OCI-LY7 (cell line): Measurements from ENCODE around the gene PIP5K1A. TPM values are rescaled to one million over a fixed set of nuclear protein-coding genes. Genes with fewer than 3 reads are reported as not detected.

Experiments used
- BruUV-seq: library from RNA; stranded (reverse); fragments of 400-500 nt; replicated peaks from 2 replicates; lab custom pipeline; 2021; lab: Mats Ljungman, UMichigan
- CTCF ChIA-PET: fragments of 300-600 bp; sonication (Branson Sonifier 250); formaldehyde crosslinking; loops from one replicate; lab custom pipeline; 2022; ENCODE audit warnings: antibody characterized with exemption; ENCODE audit not compliant: unreplicated experiment; lab: Charles Lee
- POLR2A ChIA-PET: fragments of 300-600 bp; sonication (Branson Sonifier 250); formaldehyde crosslinking; loops from one replicate; lab custom pipeline; 2022; ENCODE audit warnings: antibody characterized with exemption; lab: Charles Lee
- DNase-seq: peaks from one replicate; pipeline ENCODE4 v3.0.0-alpha.2; 2015; ENCODE audit warnings: low spot score
- H2AFZ ChIP-seq: fragments of 200-600 bp; sonication (generic), shearing (Covaris generic); 2 replicates; pipeline ENCODE4 v1.6.1; 2014; ENCODE audit warnings: mild to moderate bottlenecking, antibody characterized with exemption, low read length, moderate library complexity
- H3K27ac ChIP-seq: fragments of 200-600 bp; sonication (generic); 2 replicates; pipeline ENCODE4 v1.5.1; 2014; ENCODE audit warnings: mixed run types, low read depth, mild to moderate bottlenecking, moderate library complexity, low read length, inconsistent platforms; ENCODE audit not compliant: poor library complexity, severe bottlenecking
- H3K36me3 ChIP-seq: fragments of 200-600 bp; sonication (generic); 2 replicates; pipeline ENCODE4 v1.6.1; 2014; ENCODE audit warnings: mild to moderate bottlenecking, antibody characterized with exemption, low read length, moderate library complexity, mixed read lengths; ENCODE audit not compliant: insufficient read depth
- H3K4me1 ChIP-seq: fragments of 200-600 bp; sonication (generic); 2 replicates; pipeline ENCODE4 v1.5.1; 2014; ENCODE audit warnings: mild to moderate bottlenecking, low read length; ENCODE audit not compliant: insufficient read depth, poor library complexity, severe bottlenecking
- H3K4me2 ChIP-seq: fragments of 200-600 bp; sonication (generic); 2 replicates; pipeline ENCODE4 v1.6.1; 2014; ENCODE audit warnings: mild to moderate bottlenecking, low read length
- H3K4me3 ChIP-seq: fragments of 200-600 bp; sonication (generic); 2 replicates; pipeline ENCODE4 v1.5.1; 2014; ENCODE audit warnings: mild to moderate bottlenecking, low read depth, low read length; ENCODE audit not compliant: poor library complexity, severe bottlenecking
- H3K79me2 ChIP-seq: fragments of 200-600 bp; sonication (generic); 2 replicates; pipeline ENCODE4 v1.6.1; 2016; ENCODE audit warnings: low read depth, mild to moderate bottlenecking, low read length, moderate library complexity, mixed read lengths; ENCODE audit not compliant: insufficient read depth
- H3K9me2 ChIP-seq: fragments of 200-600 bp; sonication (generic); 2 replicates; pipeline ENCODE4 v1.6.1; 2016; ENCODE audit warnings: mild to moderate bottlenecking, low read length, mixed read lengths; ENCODE audit not compliant: insufficient read depth
- H3K9me3 ChIP-seq: fragments of 200-600 bp; sonication (generic); 2 replicates; pipeline ENCODE4 v1.6.1; 2014; ENCODE audit warnings: mild to moderate bottlenecking, mixed run types, low read length, mixed read lengths
- H4K20me1 ChIP-seq: fragments of 200-600 bp; sonication (generic); 2 replicates; pipeline ENCODE4 v1.6.1; 2014; ENCODE audit warnings: mild to moderate bottlenecking, antibody characterized with exemption, low read length, moderate library complexity, mixed read lengths; ENCODE audit not compliant: insufficient read depth
- EZH2phosphoT487 ChIP-seq: fragments of 200-600 bp; sonication (generic); IDR thresholded peaks from 2 replicates; pipeline ENCODE4 v1.6.1; 2018; ENCODE audit warnings: low read depth, borderline replicate concordance, mild to moderate bottlenecking, mixed run types, antibody characterized with exemption, low read length, moderate library complexity, mixed read lengths
- intact Hi-C: fragments of 100-400 bp; cut with micrococcal nuclease; formaldehyde crosslinking; loops from one replicate; pipeline ENCODE4 v1.10.0; 2022; ENCODE audit not compliant: unreplicated experiment
- total RNA-seq, 2 experiments: library from RNA; depleted of rRNA in 1 of 2; stranded (reverse); fragments of >200 nt in 1 of 2; shearing (Covaris generic) in 1 of 2; gene quantifications; 2 replicates each; pipeline ENCODE4 v1.2.3, GENCODE V29; 2014 to 2022
- TF ChIP-seq, protein P1 (sequence below): fragments of 200-600 bp; sonication (generic); conservative IDR thresholded peaks from 2 replicates; pipeline ENCODE4 v1.5.1; 2014; ENCODE audit warnings: mild to moderate bottlenecking, antibody characterized with exemption, low read length, moderate library complexity, mixed read lengths

PIP5K1A gene
- total RNA-seq, 2 experiments from 2014 or later = 50.5 to 85.3 TPM

DNA sequence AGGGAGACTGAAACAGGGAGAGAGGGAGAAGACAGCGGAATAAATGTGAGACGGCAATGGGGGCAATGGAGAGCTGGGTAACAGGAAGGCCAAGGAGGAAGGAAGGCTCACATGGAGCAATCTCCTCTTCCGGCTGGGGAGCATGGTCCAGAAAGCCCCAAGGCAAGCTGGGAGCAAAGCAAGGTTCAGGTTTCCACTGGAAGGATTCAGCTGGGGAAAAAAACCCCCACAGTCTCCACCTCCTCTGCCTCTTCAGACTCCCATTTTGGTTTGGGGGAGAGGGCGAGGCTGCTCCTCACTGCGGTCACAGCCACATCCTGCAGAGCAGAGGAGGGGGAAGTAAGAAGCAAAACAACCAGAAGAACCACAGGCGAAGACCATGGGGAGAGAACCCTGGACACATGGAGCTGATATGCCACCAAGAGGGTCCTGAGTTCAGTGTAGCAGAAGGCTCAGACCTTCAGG is 41.3 kb upstream of the PIP5K1A start:
- peak; percentile 63 for DNase-seq
- Histone ChIP-seq H4K20me1 (no peaks in the 10 kb centered on the region), H3K4me1 (peaks cover 38% of the 10 kb centered on the region), H3K9me3 (no peaks in the 10 kb centered on the region), H2AFZ (peak overlapping the region; percentile 74), H3K79me2 (peaks cover 9% of the 10 kb centered on the region; the same call in 1 of the 2 replicates), H3K27ac (peak overlapping the region; percentile 57), H3K36me3 (peaks cover 16% of the 10 kb centered on the region; the same call in 1 of the 2 replicates), H3K4me3 (peak overlapping the region; percentile 76), H3K4me2 (peak overlapping the region; percentile 92), H3K9me2 (no peaks in the 10 kb centered on the region)
- CTCF ChIA-PET = interaction anchor here (0.6 to 2.4 kb wide), 7 partner anchors 9 to 618 kb away, joined by 3 to 35 read pairs (median 5); no protein-coding TSS in a partner anchor
- POLR2A ChIA-PET = interaction anchor here (0.6 to 2.2 kb wide), 14 partner anchors 9 to 153 kb away, joined by 3 to 14 read pairs (median 4); partner anchors contain the start of genes CDC42SE1, SCNM1 and VPS72
- intact Hi-C loops = no loop called here
- BruUV-seq = no TSS peak
- no peak for TF ChIP-seq EZH2phosphoT487
- TF ChIP-seq, protein P1, sequence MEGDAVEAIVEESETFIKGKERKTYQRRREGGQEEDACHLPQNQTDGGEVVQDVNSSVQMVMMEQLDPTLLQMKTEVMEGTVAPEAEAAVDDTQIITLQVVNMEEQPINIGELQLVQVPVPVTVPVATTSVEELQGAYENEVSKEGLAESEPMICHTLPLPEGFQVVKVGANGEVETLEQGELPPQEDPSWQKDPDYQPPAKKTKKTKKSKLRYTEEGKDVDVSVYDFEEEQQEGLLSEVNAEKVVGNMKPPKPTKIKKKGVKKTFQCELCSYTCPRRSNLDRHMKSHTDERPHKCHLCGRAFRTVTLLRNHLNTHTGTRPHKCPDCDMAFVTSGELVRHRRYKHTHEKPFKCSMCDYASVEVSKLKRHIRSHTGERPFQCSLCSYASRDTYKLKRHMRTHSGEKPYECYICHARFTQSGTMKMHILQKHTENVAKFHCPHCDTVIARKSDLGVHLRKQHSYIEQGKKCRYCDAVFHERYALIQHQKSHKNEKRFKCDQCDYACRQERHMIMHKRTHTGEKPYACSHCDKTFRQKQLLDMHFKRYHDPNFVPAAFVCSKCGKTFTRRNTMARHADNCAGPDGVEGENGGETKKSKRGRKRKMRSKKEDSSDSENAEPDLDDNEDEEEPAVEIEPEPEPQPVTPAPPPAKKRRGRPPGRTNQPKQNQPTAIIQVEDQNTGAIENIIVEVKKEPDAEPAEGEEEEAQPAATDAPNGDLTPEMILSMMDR = no peak

DNA sequence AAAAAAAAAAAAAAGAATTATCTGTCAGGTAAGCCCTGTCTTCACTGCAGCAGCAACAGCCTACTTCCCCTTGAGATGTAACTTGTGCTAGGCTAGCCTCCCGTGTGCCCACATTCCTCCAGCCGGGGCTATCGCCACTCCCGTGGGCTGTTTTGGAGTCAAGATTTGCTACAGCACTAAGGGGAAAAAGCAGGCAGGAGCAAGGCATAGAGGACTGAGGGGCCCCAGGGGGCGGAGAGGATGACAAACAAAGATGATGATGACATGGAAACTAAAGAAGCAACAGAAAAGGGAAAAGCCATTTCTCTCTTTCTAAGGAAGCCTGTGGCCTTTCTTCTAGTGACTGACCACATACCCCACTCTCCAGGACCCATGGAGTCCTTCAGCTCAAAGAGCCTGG is 40.0 kb upstream of the PIP5K1A start:
- no peak overlapping the region for H2AFZ ChIP-seq
- no peaks in the 10 kb centered on the region for H4K20me1 ChIP-seq
- intact Hi-C loops = no loop called here
- ChIA-PET CTCF (interaction anchor here (2.3 kb wide), 1 partner anchor 58 kb away, joined by 35 read pairs; no protein-coding TSS in a partner anchor), POLR2A (interaction anchor here (0.7 to 0.9 kb wide), 2 partner anchors 17 to 202 kb away, joined by 3 to 5 read pairs; no protein-coding TSS in a partner anchor)
- H3K4me1 ChIP-seq = peaks cover 38% of the 10 kb centered on the region
- no TSS peak for BruUV-seq
- H3K27ac ChIP-seq = no peak overlapping the region
- no peaks in the 10 kb centered on the region for H3K9me3 ChIP-seq
- no peak overlapping the region for H3K4me3 ChIP-seq
- peaks cover 9% of the 10 kb centered on the region; the same call in 1 of the 2 replicates for H3K79me2 ChIP-seq
- no peak for TF ChIP-seq EZH2phosphoT487
- TF ChIP-seq, protein P1 = no peak
- H3K36me3 ChIP-seq = peaks cover 16% of the 10 kb centered on the region; the same call in 1 of the 2 replicates
- DNase-seq = no peak
- no peaks in the 10 kb centered on the region for H3K9me2 ChIP-seq
- H3K4me2 ChIP-seq = no peak overlapping the region

DNA sequence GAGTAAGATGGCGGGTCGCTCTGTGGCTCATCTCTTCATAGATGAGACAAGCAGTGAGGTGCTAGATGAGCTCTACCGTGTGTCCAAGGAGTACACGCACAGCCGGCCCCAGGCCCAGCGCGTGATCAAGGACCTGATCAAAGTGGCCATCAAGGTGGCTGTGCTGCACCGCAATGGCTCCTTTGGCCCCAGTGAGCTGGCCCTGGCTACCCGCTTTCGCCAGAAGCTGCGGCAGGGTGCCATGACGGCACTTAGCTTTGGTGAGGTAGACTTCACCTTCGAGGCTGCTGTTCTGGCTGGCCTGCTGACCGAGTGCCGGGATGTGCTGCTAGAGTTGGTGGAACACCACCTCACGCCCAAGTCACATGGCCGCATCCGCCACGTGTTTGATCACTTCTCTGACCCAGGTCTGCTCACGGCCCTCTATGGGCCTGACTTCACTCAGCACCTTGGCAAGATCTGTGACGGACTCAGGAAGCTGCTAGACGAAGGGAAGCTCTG is 39.6 kb upstream of the PIP5K1A start:
- Histone ChIP-seq H3K4me3 (no peak overlapping the region), H3K27ac (no peak overlapping the region), H3K36me3 (peaks cover 16% of the 10 kb centered on the region; the same call in 1 of the 2 replicates), H4K20me1 (no peaks in the 10 kb centered on the region), H2AFZ (no peak overlapping the region), H3K9me2 (no peaks in the 10 kb centered on the region), H3K9me3 (no peaks in the 10 kb centered on the region), H3K4me1 (peaks cover 38% of the 10 kb centered on the region), H3K4me2 (peak overlapping the region; percentile 40; the same call in 1 of the 2 replicates), H3K79me2 (peaks cover 9% of the 10 kb centered on the region; the same call in 1 of the 2 replicates)
- no peak for DNase-seq
- intact Hi-C loops = no loop called here
- no peak for TF ChIP-seq EZH2phosphoT487
- TF ChIP-seq, protein P1 = no peak
- ChIA-PET CTCF (no interaction called here), POLR2A (interaction anchor here (0.9 kb wide), 1 partner anchor 17 kb away, joined by 3 read pairs; no protein-coding TSS in a partner anchor)
- BruUV-seq = no TSS peak
